Panc1 (cell line): ENCODE data around the gene NCBP2L.

Source experiments
- POLR2AphosphoS5 ChIP-seq: IDR thresholded peaks from 2 replicates; pipeline ENCODE4 v1.6.1; 2012; ENCODE audit warnings: mild to moderate bottlenecking, low read depth, low read length, moderate library complexity
- SIN3A ChIP-seq: IDR thresholded peaks from 2 replicates; pipeline ENCODE4 v1.6.1; 2012; ENCODE audit warnings: low read depth, mild to moderate bottlenecking, low read length, moderate library complexity, borderline replicate concordance; ENCODE audit not compliant: insufficient read depth
- TCF7L2 ChIP-seq: IDR thresholded peaks from 2 replicates; pipeline ENCODE4 v1.6.1; 2011; ENCODE audit warnings: mild to moderate bottlenecking, low read depth, low read length, inconsistent platforms
- TF ChIP-seq, protein P1 (sequence below): fragments of 450-650 bp; IDR thresholded peaks from 2 replicates; pipeline ENCODE4 v1.5.1; 2017; ENCODE audit warnings: mild to moderate bottlenecking
- TF ChIP-seq, protein P2 (sequence below), 2 experiments: IDR thresholded peaks; 2 replicates each; pipeline ENCODE4 v1.6.1; 2011 to 2012; ENCODE audit warnings: low read depth in 2 of 2, control low read depth in 1 of 2, low read length in 1 of 2, mild to moderate bottlenecking in 1 of 2, moderate library complexity in 1 of 2; ENCODE audit not compliant: insufficient read depth in 1 of 2

DNA sequence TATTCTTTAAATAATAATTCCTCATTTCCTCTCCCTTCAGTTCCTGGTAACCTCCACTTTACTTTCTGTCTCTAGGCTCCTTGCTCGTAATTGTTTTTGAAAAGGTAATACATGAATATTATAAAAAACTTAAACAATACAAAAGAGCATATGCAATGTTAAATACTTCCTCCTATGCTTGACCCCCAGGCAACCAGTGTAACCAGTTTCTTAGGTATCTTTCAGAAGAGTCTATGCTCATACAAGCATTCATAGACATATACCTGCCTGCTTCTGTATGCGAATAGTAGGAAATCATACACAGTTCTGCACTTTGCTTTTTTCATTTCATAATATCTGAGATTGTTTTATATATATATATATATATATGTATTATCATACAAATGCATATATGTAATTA, 45.5 kb downstream of the NCBP2L start:
- TF ChIP-seq, protein P1, sequence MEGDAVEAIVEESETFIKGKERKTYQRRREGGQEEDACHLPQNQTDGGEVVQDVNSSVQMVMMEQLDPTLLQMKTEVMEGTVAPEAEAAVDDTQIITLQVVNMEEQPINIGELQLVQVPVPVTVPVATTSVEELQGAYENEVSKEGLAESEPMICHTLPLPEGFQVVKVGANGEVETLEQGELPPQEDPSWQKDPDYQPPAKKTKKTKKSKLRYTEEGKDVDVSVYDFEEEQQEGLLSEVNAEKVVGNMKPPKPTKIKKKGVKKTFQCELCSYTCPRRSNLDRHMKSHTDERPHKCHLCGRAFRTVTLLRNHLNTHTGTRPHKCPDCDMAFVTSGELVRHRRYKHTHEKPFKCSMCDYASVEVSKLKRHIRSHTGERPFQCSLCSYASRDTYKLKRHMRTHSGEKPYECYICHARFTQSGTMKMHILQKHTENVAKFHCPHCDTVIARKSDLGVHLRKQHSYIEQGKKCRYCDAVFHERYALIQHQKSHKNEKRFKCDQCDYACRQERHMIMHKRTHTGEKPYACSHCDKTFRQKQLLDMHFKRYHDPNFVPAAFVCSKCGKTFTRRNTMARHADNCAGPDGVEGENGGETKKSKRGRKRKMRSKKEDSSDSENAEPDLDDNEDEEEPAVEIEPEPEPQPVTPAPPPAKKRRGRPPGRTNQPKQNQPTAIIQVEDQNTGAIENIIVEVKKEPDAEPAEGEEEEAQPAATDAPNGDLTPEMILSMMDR, result no peak
- TF ChIP-seq, protein P2, sequence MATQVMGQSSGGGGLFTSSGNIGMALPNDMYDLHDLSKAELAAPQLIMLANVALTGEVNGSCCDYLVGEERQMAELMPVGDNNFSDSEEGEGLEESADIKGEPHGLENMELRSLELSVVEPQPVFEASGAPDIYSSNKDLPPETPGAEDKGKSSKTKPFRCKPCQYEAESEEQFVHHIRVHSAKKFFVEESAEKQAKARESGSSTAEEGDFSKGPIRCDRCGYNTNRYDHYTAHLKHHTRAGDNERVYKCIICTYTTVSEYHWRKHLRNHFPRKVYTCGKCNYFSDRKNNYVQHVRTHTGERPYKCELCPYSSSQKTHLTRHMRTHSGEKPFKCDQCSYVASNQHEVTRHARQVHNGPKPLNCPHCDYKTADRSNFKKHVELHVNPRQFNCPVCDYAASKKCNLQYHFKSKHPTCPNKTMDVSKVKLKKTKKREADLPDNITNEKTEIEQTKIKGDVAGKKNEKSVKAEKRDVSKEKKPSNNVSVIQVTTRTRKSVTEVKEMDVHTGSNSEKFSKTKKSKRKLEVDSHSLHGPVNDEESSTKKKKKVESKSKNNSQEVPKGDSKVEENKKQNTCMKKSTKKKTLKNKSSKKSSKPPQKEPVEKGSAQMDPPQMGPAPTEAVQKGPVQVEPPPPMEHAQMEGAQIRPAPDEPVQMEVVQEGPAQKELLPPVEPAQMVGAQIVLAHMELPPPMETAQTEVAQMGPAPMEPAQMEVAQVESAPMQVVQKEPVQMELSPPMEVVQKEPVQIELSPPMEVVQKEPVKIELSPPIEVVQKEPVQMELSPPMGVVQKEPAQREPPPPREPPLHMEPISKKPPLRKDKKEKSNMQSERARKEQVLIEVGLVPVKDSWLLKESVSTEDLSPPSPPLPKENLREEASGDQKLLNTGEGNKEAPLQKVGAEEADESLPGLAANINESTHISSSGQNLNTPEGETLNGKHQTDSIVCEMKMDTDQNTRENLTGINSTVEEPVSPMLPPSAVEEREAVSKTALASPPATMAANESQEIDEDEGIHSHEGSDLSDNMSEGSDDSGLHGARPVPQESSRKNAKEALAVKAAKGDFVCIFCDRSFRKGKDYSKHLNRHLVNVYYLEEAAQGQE (IDR thresholded peaks at IDR 0.05; ENCODE audit: insufficient read depth in 1 of 2, low read depth in 2 of 2, low read length in 1 of 2), result no peak
- TF ChIP-seq POLR2AphosphoS5, result no peak
- TF ChIP-seq TCF7L2, result no peak
- TF ChIP-seq SIN3A, result no peak
